Measurements from ENCODE around the gene GLYATL1.

- TF ChIP-seq EZH2 (IDR thresholded peaks at IDR 0.05; ENCODE audit: borderline replicate concordance), result no peak
- no peak for TF ChIP-seq CTCF (IDR thresholded peaks at IDR 0.05; ENCODE audit: poor library complexity)
Measured at GRCh38 chr11:58921778-58922390, 17.4 kb upstream of the GLYATL1 start.
